Adrenal gland (tissue), 12 donors: Measurements from ENCODE around the gene PITX1. TPM values are rescaled to one million over a fixed set of nuclear protein-coding genes. Genes with fewer than 3 reads are reported as not detected.

Source experiments
- DNase-seq, 7 donors: peaks; one replicate each; pipeline ENCODE4 v3.0.0-alpha.2; 2019 to 2020
- H3K27ac ChIP-seq, 5 donors: fragments of 200-600 bp; sonication (generic) in 4 of 5; 1 replicate in 3 of 5; 2 replicates in 2 of 5; pipeline versions ENCODE4 v1.5.1 to v1.8.0; 2016 to 2020; ENCODE audit warnings: mild to moderate bottlenecking in 1 of 5
- H3K27me3 ChIP-seq: fragments of 200-600 bp; 2 replicates; pipeline ENCODE4 v1.8.0; 2021
- H3K36me3 ChIP-seq, 2 donors: fragments of 200-600 bp; replicated peaks in 1 of 2; 1 replicate in 1 of 2; 2 replicates in 1 of 2; pipeline versions ENCODE4 v1.5.1 to v1.8.0; 2018 to 2022
- H3K4me1 ChIP-seq, 2 donors: fragments of 200-600 bp; replicated peaks in 1 of 2; 1 replicate in 1 of 2; 2 replicates in 1 of 2; pipeline versions ENCODE4 v1.5.1 to v1.8.0; 2018 to 2021
- H3K4me3 ChIP-seq, 4 donors: fragments of 200-600 bp; sonication (generic) in 3 of 4; one replicate each; pipeline ENCODE4 v1.5.1; 2016 to 2018
- H3K9me3 ChIP-seq, 3 donors: fragments of 200-600 bp; sonication (generic) in 1 of 3; replicated peaks in 1 of 3; 1 replicate in 2 of 3; 2 replicates in 1 of 3; pipeline versions ENCODE4 v1.5.1 to v1.8.0; 2016 to 2021
- POLR2A ChIP-seq, 2 donors: fragments of 450-650 bp; IDR thresholded peaks; one replicate each; pipeline ENCODE4 v1.6.1; 2017; ENCODE audit warnings: antibody characterized with exemption in 2 of 2, mild to moderate bottlenecking in 2 of 2, moderate library complexity in 1 of 2
- WGBS, 4 donors: extraction: QIAGEN DNeasy Blood & Tissue Kit in 2 of 4; methylation state at CpG; one replicate each; pipeline versions ENCODE4 v1.1.5 to v1.1.7; 2013 to 2017; 5-methylcytosine and 5-hydroxymethylcytosine counted together
- intact Hi-C, 2 donors: fragments of 100-400 bp; cut with DNase I; formaldehyde crosslinking; loops; one replicate each; pipeline versions ENCODE4 v1.14.1 to v1.15.0; 2022 to 2023
- polyA plus RNA-seq, 3 donors: library from polyadenylated mRNA; stranded (reverse); fragments of 200-250 nt in 2 of 3; fragments of 350-450 nt in 1 of 3; fragmentation: Illumina TruSeq in 1 of 3; extraction: RNeasy Lipid Tissue Mini Kit (QIAGEN cat#74804) in 1 of 3; gene quantifications; one replicate each; pipeline ENCODE4 v1.2.3, GENCODE V29; 2013 to 2014
- total RNA-seq, 9 donors: library from RNA; depleted of rRNA in 4 of 9; stranded (reverse); fragments of >200 nt in 4 of 9; fragments of 120-200 nt in 1 of 9; fragmentation: NEBNext Ultra II Directional in 1 of 9; extraction: Animal tissue kit (Norgen Biotek cat#: 25700) in 1 of 9; gene quantifications; one replicate each; pipeline versions ENCODE4 v1.1.0 to v1.2.4, GENCODE V29; 2013 to 2023
- TF ChIP-seq, protein P1 (sequence below), 6 experiments: fragments of 450-650 bp in 4 of 6; fragments of 200-600 bp in 2 of 6; sonication (generic) in 1 of 6; IDR thresholded peaks; 1 replicate in 5 of 6; 2 replicates in 1 of 6; pipeline versions ENCODE4 v1.5.1 to v1.8.0; 2016 to 2021; ENCODE audit warnings: antibody characterized with exemption in 6 of 6, mild to moderate bottlenecking in 2 of 6, moderate library complexity in 1 of 6
- donor health status: healthy with polysubstance abuse.
- donor health status: Bipolar disorder and iron deficiency.
- donor health status: DM: yes; HTN: yes; CAD: no.
- donor health status: DM: no; HTN: no; CAD: no.
- donor health status: DM: no; HTN: no; CAD: no.
- donor health status: DM: yes; HTN: yes; CAD: no.

The PITX1 gene
- total and polyA plus RNA-seq, 12 donors, result 0.18 to 6.7 (median 0.71) TPM

DNA sequence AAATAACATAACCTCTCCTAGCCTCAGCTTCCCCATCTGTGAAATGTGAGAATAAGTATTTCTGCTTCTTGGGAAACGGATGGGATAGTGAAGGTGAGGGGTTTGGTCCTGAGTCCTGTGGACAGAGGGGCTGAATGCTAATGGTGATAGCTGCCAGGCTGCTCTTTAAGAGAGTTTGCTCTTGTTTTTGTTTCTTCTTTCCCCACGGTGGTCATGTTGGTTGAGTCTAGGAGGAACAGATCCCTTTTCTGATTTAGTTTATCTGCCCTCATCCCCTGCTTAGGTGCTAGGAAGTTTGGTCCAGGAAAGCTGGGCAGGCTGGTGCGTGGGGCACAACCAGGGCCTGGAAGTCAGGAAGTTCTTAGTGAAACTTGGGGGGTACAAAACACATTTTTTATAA, 7.7 kb upstream of the PITX1 start:
- no peak for DNase-seq
- no peaks in the 10 kb centered on the region for H3K36me3 ChIP-seq
- H3K4me1 ChIP-seq, result peaks cover 10 to 14% of the 10 kb centered on the region in 2 donors
- no peak overlapping the region for H3K4me3 ChIP-seq
- WGBS, 4 donors, result 69 to 86% (median 77%) methylated on average over 3 of the region's 3 CpGs
- no peak for TF ChIP-seq POLR2A (IDR thresholded peaks at IDR 0.05)
- TF ChIP-seq, protein P1, sequence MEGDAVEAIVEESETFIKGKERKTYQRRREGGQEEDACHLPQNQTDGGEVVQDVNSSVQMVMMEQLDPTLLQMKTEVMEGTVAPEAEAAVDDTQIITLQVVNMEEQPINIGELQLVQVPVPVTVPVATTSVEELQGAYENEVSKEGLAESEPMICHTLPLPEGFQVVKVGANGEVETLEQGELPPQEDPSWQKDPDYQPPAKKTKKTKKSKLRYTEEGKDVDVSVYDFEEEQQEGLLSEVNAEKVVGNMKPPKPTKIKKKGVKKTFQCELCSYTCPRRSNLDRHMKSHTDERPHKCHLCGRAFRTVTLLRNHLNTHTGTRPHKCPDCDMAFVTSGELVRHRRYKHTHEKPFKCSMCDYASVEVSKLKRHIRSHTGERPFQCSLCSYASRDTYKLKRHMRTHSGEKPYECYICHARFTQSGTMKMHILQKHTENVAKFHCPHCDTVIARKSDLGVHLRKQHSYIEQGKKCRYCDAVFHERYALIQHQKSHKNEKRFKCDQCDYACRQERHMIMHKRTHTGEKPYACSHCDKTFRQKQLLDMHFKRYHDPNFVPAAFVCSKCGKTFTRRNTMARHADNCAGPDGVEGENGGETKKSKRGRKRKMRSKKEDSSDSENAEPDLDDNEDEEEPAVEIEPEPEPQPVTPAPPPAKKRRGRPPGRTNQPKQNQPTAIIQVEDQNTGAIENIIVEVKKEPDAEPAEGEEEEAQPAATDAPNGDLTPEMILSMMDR (IDR thresholded peaks at IDR 0.05), result no peak
- H3K9me3 ChIP-seq, result no peaks in the 10 kb centered on the region
- peaks cover 80% of the 10 kb centered on the region for H3K27me3 ChIP-seq
- H3K27ac ChIP-seq, result no peak overlapping the region
- intact Hi-C loops, result no loop called here

DNA sequence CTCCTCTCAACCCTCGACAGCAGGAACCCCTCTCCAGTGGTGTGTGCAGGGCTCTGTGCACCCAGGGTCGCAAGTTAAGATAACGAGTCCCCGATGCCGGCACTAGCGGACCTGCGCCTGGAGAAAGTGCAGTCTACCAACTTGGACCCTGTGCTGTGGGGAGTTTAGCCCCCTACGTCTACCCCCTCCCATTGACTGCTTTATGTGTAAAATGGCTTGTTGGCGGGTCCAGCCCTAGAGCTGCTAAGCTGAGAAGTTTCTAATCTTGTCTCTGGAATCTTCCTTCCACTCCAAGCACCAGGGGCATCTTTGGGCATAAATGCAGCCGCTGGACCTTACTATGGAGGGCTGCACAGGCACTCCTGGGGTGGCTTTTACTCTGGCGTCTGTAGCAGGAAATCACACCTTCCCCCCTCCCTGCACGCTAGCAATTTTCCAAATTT, 7.1 kb upstream of the PITX1 start:
- no peaks in the 10 kb centered on the region for H3K9me3 ChIP-seq
- H3K4me3 ChIP-seq, result no peak overlapping the region
- 40 to 48% (median 45%) methylated on average over 8 to 12 of the region's 12 CpGs for WGBS, 4 donors
- intact Hi-C loops, result no loop called here
- H3K4me1 ChIP-seq, result peaks cover 10 to 14% of the 10 kb centered on the region in 2 donors
- peaks cover 86% of the 10 kb centered on the region for H3K27me3 ChIP-seq
- DNase-seq, result no peak
- H3K36me3 ChIP-seq, result no peaks in the 10 kb centered on the region
- no peak overlapping the region for H3K27ac ChIP-seq
- TF ChIP-seq POLR2A (IDR thresholded peaks at IDR 0.05), result no peak
- TF ChIP-seq, protein P1 (IDR thresholded peaks at IDR 0.05), result no peak

DNA sequence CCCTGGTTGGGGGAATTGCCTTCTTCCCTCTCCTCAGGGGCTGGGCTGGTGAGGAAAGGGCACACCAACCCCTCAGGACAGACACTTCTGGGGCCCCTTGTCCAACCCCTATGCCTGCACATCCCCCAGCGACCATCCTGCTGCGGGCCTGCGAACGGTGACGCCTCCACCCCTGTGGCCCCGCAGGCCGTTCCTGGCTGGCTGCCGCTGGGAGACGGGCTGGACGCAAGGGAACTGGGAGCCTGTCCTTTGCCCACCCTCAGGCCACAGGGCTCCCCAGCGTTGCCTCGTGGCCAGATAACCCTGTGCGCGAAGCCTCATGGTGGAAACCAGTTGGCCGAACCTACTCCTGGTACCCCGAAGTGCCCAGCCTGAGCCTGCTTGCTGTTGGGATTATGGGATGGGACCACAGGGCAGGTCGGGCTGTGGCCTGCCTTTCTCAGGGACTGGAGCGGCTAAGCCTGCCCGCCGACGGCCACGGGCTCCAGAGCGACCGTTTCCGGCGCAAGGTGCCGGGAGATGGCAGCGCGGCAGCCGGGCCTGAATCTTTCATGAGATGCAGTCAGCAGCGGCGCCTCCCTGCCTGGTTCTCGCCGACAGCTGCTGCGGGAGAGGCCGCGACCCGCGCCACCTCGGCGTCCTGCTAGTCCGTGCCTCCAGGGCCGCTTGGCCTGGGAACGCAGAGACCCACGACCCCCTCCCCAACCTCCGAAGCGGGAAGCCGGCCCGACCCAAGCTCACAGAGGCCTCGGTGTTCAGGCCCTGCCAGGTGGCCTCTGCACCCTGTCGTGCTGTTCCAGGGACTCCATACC, 6.5 kb upstream of the PITX1 start:
- intact Hi-C loops, result no loop called here
- H3K27ac ChIP-seq, result no peak overlapping the region
- peaks cover 88% of the 10 kb centered on the region for H3K27me3 ChIP-seq

DNA sequence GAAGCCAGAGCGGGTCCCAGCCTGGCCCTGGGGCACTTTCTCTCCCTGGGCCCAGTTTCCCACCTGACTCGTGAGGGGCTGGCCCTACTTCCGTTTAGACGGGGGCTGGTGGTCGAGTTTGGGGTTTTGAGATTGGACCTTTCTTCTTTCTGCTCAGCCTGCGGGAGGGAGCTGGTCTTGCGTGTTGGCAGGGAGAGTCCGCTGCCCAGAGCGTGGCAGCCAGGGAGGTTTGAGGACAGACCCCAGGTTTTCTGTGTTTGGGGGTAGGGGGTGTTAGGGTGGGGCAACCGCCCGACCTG, 6.0 kb upstream of the PITX1 start:
- no peak for DNase-seq
- H3K27me3 ChIP-seq, result peaks cover 89% of the 10 kb centered on the region

More for the DNA sequence above, 6.5 kb upstream of the PITX1 start:
- Histone ChIP-seq H3K36me3 (no peaks in the 10 kb centered on the region), H3K9me3 (no peaks in the 10 kb centered on the region), H3K4me3 (no peak overlapping the region), H3K4me1 (peaks cover 10 to 14% of the 10 kb centered on the region in 2 donors)
- WGBS, 4 donors, result 6 to 36% (median 8%) methylated on average over 10 to 51 of the region's 51 CpGs
- DNase-seq, result no peak
- TF ChIP-seq POLR2A (IDR thresholded peaks at IDR 0.05), result no peak
- TF ChIP-seq, protein P1 (IDR thresholded peaks at IDR 0.05), result no peak

More for the DNA sequence above, 6.0 kb upstream of the PITX1 start:
- Histone ChIP-seq H3K27ac (no peak overlapping the region), H3K4me3 (peak overlapping the region in 1 of 4 donors; percentile 12), H3K4me1 (peaks cover 10 to 14% of the 10 kb centered on the region in 2 donors), H3K36me3 (no peaks in the 10 kb centered on the region), H3K9me3 (no peaks in the 10 kb centered on the region)
- WGBS, 4 donors, result 7 to 20% (median 10%) methylated on average over 1 to 11 of the region's 11 CpGs
- no peak for TF ChIP-seq POLR2A (IDR thresholded peaks at IDR 0.05)
- TF ChIP-seq, protein P1 (IDR thresholded peaks at IDR 0.05), result no peak
- intact Hi-C loops, result no loop called here
